HepG2 (cell line): Measurements from ENCODE around the gene CERS6. TPM values are rescaled to one million over a fixed set of nuclear protein-coding genes. Genes with fewer than 3 reads are reported as not detected.

Experiments
- ATAC-seq: fragments of 200-7000 bp; cut with Tn5 transposase; 3 replicates; pipeline ENCODE4 v1.9.1; 2020; ENCODE audit warnings: mild to moderate bottlenecking, moderate library complexity
- BruUV-seq: library from RNA; stranded (reverse); fragments of 400-500 nt; replicated peaks from 2 replicates; lab custom pipeline; 2021; lab: Mats Ljungman, UMichigan
- CTCF ChIA-PET: fragments of 300-600 bp; formaldehyde crosslinking; extraction: SDS; loops from one replicate; lab custom pipeline; 2021; ENCODE audit warnings: low total read pairs, inconsistent platforms, low intra/inter-chr PET ratio; lab: Yijun Ruan, JAX
- POLR2A ChIA-PET: fragments of 350-600 bp; sonication (Branson Sonifier 250); formaldehyde crosslinking; loops from one replicate; lab custom pipeline; 2020; ENCODE audit warnings: antibody characterized with exemption, inconsistent platforms; lab: Yijun Ruan, JAX
- DNase-seq: peaks from one replicate; pipeline ENCODE4 v3.0.0-alpha.2; 2015; ENCODE audit warnings: low spot score
- FAIRE-seq: peaks from 3 replicates; lab custom pipeline; 2011; peaks lifted over from hg19 to GRCh38; lab: Jason Lieb, UNC
- H2AFZ ChIP-seq: one replicate; pipeline ENCODE4 v1.6.1; 2011; ENCODE audit warnings: low read length, inconsistent platforms
- H3K27ac ChIP-seq: fragments of 300-600 bp; 3 replicates; pipeline ENCODE4 v1.8.0; 2011; ENCODE audit warnings: mixed run types, mild to moderate bottlenecking, mixed read lengths, low read length, inconsistent platforms; ENCODE audit not compliant: insufficient read depth; ENCODE audit errors: extremely low read length
- H3K27me3 ChIP-seq, 2 experiments: fragments of 200-600 bp in 1 of 2; 2 replicates in 1 of 2; 3 replicates in 1 of 2; pipeline versions ENCODE4 v1.6.0 to v1.8.0; 2011; ENCODE audit warnings: low read length in 2 of 2, mild to moderate bottlenecking in 2 of 2, moderate library complexity in 2 of 2, inconsistent platforms in 1 of 2; ENCODE audit not compliant: insufficient read depth in 2 of 2, control insufficient read depth in 1 of 2
- H3K36me3 ChIP-seq, 2 experiments: fragments of 200-600 bp in 1 of 2; replicated peaks in 1 of 2; 2 replicates in 1 of 2; 3 replicates in 1 of 2; pipeline versions ENCODE4 v1.5.1 to v1.8.0; 2011; ENCODE audit warnings: low read length in 2 of 2, inconsistent platforms in 1 of 2; ENCODE audit not compliant: insufficient read depth in 2 of 2, control insufficient read depth in 1 of 2
- H3K4me1 ChIP-seq: 2 replicates; pipeline ENCODE4 v1.5.1; 2012; ENCODE audit warnings: low read length, inconsistent platforms; ENCODE audit not compliant: insufficient read depth
- H3K4me2 ChIP-seq: 2 replicates; pipeline ENCODE4 v1.6.0; 2011; ENCODE audit warnings: low read depth, low read length, inconsistent platforms
- H3K4me3 ChIP-seq, 3 experiments: fragments of 200-600 bp in 1 of 3; sonication (generic), shearing (Covaris generic) in 1 of 3; replicated peaks in 1 of 3; 2 replicates each; pipeline ENCODE4 v1.5.1; 2011 to 2016; ENCODE audit warnings: low read length in 3 of 3, inconsistent platforms in 2 of 3, low read depth in 2 of 3, mild to moderate bottlenecking in 2 of 3, control low read depth in 1 of 3, mixed read lengths in 1 of 3; ENCODE audit not compliant: insufficient read depth in 1 of 3
- H3K79me2 ChIP-seq: one replicate; pipeline ENCODE4 v1.6.1; 2011; ENCODE audit warnings: low read length, inconsistent platforms; ENCODE audit not compliant: insufficient read depth
- H3K9ac ChIP-seq: 2 replicates; pipeline ENCODE4 v1.6.0; 2011; ENCODE audit warnings: mild to moderate bottlenecking, low read depth, low read length, inconsistent platforms; ENCODE audit not compliant: insufficient read depth
- H3K9me3 ChIP-seq: 2 replicates; pipeline ENCODE4 v1.5.1; 2012; ENCODE audit warnings: mild to moderate bottlenecking, low read length
- H4K20me1 ChIP-seq: 2 replicates; pipeline ENCODE4 v1.6.0; 2011; ENCODE audit warnings: inconsistent platforms, mild to moderate bottlenecking, low read length, moderate library complexity; ENCODE audit not compliant: insufficient read depth
- FOXK1 ChIP-seq: sonication (generic); formaldehyde crosslinking; IDR thresholded peaks from 2 replicates; pipeline ENCODE4 v1.4.0; 2020; ENCODE audit warnings: low read depth, missing genetic modification reagents, borderline replicate concordance
- GABPA ChIP-seq, 2 experiments: IDR thresholded peaks; 2 replicates each; pipeline ENCODE4 v1.6.1; 2011 to 2016; ENCODE audit warnings: low read depth in 2 of 2, low read length in 1 of 2, missing biosample characterization in 1 of 2, missing genetic modification characterization in 1 of 2
- PPARG ChIP-seq: conservative IDR thresholded peaks from 2 replicates; pipeline ENCODE4 v1.6.1; 2016; ENCODE audit warnings: missing biosample characterization, missing genetic modification reagents
- RXRA ChIP-seq: sonication (generic); formaldehyde crosslinking; IDR thresholded peaks from 2 replicates; pipeline ENCODE4 v1.5.1; 2020; ENCODE audit warnings: missing genetic modification reagents
- SALL2 ChIP-seq: sonication (generic); formaldehyde crosslinking; IDR thresholded peaks from 2 replicates; pipeline ENCODE4 v1.8.1; 2023; ENCODE audit warnings: mild to moderate bottlenecking, missing genetic modification reagents, inconsistent platforms
- SKI ChIP-seq: fragments of 450-650 bp; IDR thresholded peaks from one replicate; pipeline ENCODE4 v1.6.1; 2018; ENCODE audit warnings: mild to moderate bottlenecking; ENCODE audit not compliant: partially characterized antibody
- SMAD1 ChIP-seq: sonication (generic); formaldehyde crosslinking; IDR thresholded peaks from 2 replicates; pipeline ENCODE4 v1.4.0; 2020; ENCODE audit warnings: missing genetic modification reagents, low read depth, mild to moderate bottlenecking, borderline replicate concordance
- ZMAT3 ChIP-seq: sonication (generic); formaldehyde crosslinking; conservative IDR thresholded peaks from 2 replicates; pipeline ENCODE4 v1.7.0; 2021; ENCODE audit warnings: missing genetic modification reagents
- ZNF136 ChIP-seq: sonication (generic); formaldehyde crosslinking; IDR thresholded peaks from 2 replicates; pipeline ENCODE4 v1.8.1; 2022; ENCODE audit warnings: low read depth, mild to moderate bottlenecking, moderate library complexity, missing genetic modification reagents
- ZNF589 ChIP-seq: sonication (generic); formaldehyde crosslinking; conservative IDR thresholded peaks from 2 replicates; pipeline ENCODE4 v1.8.0; 2022; ENCODE audit warnings: mild to moderate bottlenecking, moderate library complexity, missing genetic modification reagents
- WGBS: methylation state at CpG from one replicate; pipeline ENCODE4 v1.1.6; 2017; ENCODE audit warnings: low lambda C conversion rate; 5-methylcytosine and 5-hydroxymethylcytosine counted together
- in situ Hi-C: cut with HindIII; loops from 2 replicates; pipeline ENCODE4 v1.10.0; 2017; ENCODE audit warnings: low pct_unique_long_range_greater_than_20kb; ENCODE audit not compliant: extremely low pct_ligation_motif_present
- intact Hi-C: fragments of 100-400 bp; cut with micrococcal nuclease; formaldehyde crosslinking; loops from one replicate; pipeline ENCODE4 v1.10.0; 2022; ENCODE audit not compliant: unreplicated experiment
- polyA plus RNA-seq, 8 experiments: library from polyadenylated mRNA; depleted of rRNA in 3 of 8; stranded (reverse) in 7 of 8; unstranded in 1 of 8; fragments of >200 nt; fragmentation: Illumina TruSeq in 4 of 8; extraction: Trizol in 4 of 8; gene quantifications; 2 replicates each; pipeline versions ENCODE4 v1.2.1 to v1.2.3, GENCODE V29; 2011 to 2016; ENCODE audit warnings: low read depth in 4 of 8, missing spikeins in 1 of 8, mixed read lengths in 1 of 8; ENCODE audit not compliant: insufficient read depth in 1 of 8
- total RNA-seq, 5 experiments: library from RNA; depleted of rRNA; stranded (reverse); fragments of >200 nt; fragmentation: Illumina TruSeq; extraction: Trizol; gene quantifications; 2 replicates each; pipeline ENCODE4 v1.2.3, GENCODE V29; 2016; ENCODE audit warnings: low read depth in 1 of 5
- TF ChIP-seq, protein P1 (sequence below): IDR thresholded peaks from 2 replicates; pipeline ENCODE4 v1.6.1; 2018; ENCODE audit warnings: missing genetic modification reagents, mild to moderate bottlenecking, missing compliant biosample characterization
- TF ChIP-seq, protein P2 (sequence below): sonication (generic); formaldehyde crosslinking; conservative IDR thresholded peaks from 2 replicates; pipeline ENCODE4 v1.8.1; 2023; ENCODE audit warnings: missing genetic modification reagents
- TF ChIP-seq, protein P3 (sequence below): sonication (generic); formaldehyde crosslinking; IDR thresholded peaks from 2 replicates; pipeline ENCODE4 v1.4.0; 2020; ENCODE audit warnings: missing genetic modification reagents

CERS6 gene
- total and polyA plus RNA-seq, 2 of the 13 experiments (the other 11 are each of a cell fraction or from before 2014, with no cell fraction given) = 10.1 to 20.3 TPM

DNA sequence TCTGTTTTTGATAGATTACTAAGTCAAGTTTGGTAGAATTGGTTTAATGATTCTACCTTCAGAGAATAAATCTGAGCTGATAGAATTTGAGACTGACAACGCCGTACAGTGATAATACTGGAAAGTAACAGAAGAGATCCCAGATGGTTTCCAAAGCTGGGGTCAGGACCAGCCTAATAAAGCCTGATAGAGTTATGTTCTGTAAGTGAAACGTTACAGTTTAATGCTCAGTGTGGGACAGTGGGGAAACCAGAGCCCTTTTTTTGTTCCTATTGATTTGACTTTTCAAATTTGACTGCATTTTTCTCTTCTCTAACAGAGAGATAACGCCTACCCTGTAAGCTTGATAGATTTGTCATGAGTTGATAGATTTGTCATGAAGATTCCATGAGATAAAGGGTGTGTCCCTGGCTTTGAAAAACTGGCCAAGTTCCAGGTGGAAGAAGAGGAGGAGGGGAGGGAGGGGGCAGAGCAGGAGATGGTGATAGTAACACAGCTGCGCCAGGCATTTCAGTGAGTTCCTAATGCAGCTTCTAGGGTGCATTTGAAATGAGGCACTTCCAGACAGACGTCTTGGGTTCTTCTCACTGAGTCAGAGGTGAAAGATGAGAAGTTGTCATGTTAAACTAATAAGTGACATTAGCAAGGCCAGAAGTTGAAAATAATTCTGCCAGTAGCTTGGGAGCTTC is 65.1 kb downstream of the CERS6 start:
- Histone ChIP-seq H4K20me1 (no peaks in the 10 kb centered on the region), H3K9me3 (no peaks in the 10 kb centered on the region), H3K4me3 (no peak overlapping the region), H3K79me2 (peaks cover 40% of the 10 kb centered on the region), H3K27me3 (no peaks in the 10 kb centered on the region), H3K27ac (no peak overlapping the region), H3K36me3 (no peaks in the 10 kb centered on the region), H3K9ac (no peak overlapping the region), H3K4me2 (no peak overlapping the region), H2AFZ (no peak overlapping the region), H3K4me1 (peaks cover 7% of the 10 kb centered on the region; the same call in 1 of the 2 replicates)
- intact Hi-C loops = no loop called here
- ATAC-seq (no peak), DNase-seq (no peak), FAIRE-seq (no peak)
- ChIA-PET POLR2A (no interaction called here), CTCF (no interaction called here)
- in situ Hi-C loops = no loop called here
- 95% methylated on average over 6 of the region's 6 CpGs for WGBS
- BruUV-seq = no TSS peak
- TF ChIP-seq SMAD1 (CRISPR knock-in tag) = no peak
- TF ChIP-seq, protein P1, sequence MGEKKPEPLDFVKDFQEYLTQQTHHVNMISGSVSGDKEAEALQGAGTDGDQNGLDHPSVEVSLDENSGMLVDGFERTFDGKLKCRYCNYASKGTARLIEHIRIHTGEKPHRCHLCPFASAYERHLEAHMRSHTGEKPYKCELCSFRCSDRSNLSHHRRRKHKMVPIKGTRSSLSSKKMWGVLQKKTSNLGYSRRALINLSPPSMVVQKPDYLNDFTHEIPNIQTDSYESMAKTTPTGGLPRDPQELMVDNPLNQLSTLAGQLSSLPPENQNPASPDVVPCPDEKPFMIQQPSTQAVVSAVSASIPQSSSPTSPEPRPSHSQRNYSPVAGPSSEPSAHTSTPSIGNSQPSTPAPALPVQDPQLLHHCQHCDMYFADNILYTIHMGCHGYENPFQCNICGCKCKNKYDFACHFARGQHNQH (CRISPR knock-in tag) = no peak
- no peak for TF ChIP-seq SKI

DNA sequence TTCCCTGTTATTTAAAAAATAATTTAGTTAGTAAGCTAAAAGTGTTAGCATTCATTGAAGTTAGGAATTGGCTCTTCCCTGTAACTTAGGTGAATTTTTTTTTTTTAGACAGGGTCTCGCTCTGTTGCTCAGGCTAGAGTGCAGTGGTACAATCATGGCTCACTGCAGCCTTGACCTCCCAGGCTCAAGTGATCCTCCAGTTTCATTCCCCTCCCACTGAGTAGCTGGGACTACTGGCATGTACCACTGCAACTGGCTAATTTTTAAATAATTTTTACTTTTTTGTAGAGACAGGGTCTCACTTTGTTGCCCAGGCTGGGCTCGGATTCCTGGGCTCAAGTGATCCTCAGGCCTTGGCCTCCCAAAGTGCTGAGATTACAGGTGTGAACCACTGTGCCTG is 66.4 kb downstream of the CERS6 start:
- WGBS = 94% methylated on average over 2 of the region's 2 CpGs
- Histone ChIP-seq H3K9me3 (no peaks in the 10 kb centered on the region), H3K9ac (no peak overlapping the region), H3K27ac (no peak overlapping the region), H3K4me2 (no peak overlapping the region), H3K36me3 (no peaks in the 10 kb centered on the region), H3K27me3 (no peaks in the 10 kb centered on the region), H3K4me1 (peaks cover 9% of the 10 kb centered on the region; the same call in 1 of the 2 replicates), H4K20me1 (no peaks in the 10 kb centered on the region), H2AFZ (no peak overlapping the region), H3K79me2 (peaks cover 44% of the 10 kb centered on the region), H3K4me3 (no peak overlapping the region)
- ATAC-seq (no peak), DNase-seq (no peak), FAIRE-seq (no peak)
- intact Hi-C loops = no loop called here
- ChIA-PET POLR2A (no interaction called here), CTCF (no interaction called here)
- BruUV-seq = no TSS peak
- in situ Hi-C loops = no loop called here
- TF ChIP-seq SALL2 (no peak), ZNF136 (CRISPR knock-in tag) (no peak), RXRA (CRISPR knock-in tag) (no peak), FOXK1 (CRISPR knock-in tag) (no peak), ZNF589 (CRISPR knock-in tag) (no peak), PPARG (no peak), ZMAT3 (CRISPR knock-in tag) (no peak), GABPA (IDR thresholded peaks at IDR 0.05; ENCODE audit: low read depth, low read length) (no peak), GABPA (CRISPR knock-in tag; IDR thresholded peaks at IDR 0.05; ENCODE audit: low read depth) (no peak)
- TF ChIP-seq, protein P2, sequence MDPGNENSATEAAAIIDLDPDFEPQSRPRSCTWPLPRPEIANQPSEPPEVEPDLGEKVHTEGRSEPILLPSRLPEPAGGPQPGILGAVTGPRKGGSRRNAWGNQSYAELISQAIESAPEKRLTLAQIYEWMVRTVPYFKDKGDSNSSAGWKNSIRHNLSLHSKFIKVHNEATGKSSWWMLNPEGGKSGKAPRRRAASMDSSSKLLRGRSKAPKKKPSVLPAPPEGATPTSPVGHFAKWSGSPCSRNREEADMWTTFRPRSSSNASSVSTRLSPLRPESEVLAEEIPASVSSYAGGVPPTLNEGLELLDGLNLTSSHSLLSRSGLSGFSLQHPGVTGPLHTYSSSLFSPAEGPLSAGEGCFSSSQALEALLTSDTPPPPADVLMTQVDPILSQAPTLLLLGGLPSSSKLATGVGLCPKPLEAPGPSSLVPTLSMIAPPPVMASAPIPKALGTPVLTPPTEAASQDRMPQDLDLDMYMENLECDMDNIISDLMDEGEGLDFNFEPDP = no peak
- TF ChIP-seq, protein P3, sequence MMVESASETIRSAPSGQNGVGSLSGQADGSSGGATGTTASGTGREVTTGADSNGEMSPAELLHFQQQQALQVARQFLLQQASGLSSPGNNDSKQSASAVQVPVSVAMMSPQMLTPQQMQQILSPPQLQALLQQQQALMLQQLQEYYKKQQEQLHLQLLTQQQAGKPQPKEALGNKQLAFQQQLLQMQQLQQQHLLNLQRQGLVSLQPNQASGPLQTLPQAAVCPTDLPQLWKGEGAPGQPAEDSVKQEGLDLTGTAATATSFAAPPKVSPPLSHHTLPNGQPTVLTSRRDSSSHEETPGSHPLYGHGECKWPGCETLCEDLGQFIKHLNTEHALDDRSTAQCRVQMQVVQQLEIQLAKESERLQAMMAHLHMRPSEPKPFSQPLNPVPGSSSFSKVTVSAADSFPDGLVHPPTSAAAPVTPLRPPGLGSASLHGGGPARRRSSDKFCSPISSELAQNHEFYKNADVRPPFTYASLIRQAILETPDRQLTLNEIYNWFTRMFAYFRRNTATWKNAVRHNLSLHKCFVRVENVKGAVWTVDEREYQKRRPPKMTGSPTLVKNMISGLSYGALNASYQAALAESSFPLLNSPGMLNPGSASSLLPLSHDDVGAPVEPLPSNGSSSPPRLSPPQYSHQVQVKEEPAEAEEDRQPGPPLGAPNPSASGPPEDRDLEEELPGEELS (CRISPR knock-in tag) = no peak
